ENCODE measurements around the gene BRMS1.
"Not testable (repeated sequence)": the region's sequence is repeated elsewhere in the genome, so short reads cannot be mapped to it uniquely, and the experiment has no call there.

BRMS1 gene

GRCh38 chr11:66362481-66363147, 17.7 kb upstream of the BRMS1 start:
- Histone ChIP-seq H3K27me3 (replicated peaks; ENCODE audit: control insufficient read depth, insufficient read depth, low read length) (no peaks in the 10 kb centered on the region), H3K36me3 (ENCODE audit: control insufficient read depth, insufficient read depth, low read length) (peaks cover 2% of the 10 kb centered on the region; the same call in 1 of the 2 replicates), H3K4me3 (replicated peaks; ENCODE audit: low read depth, low read length) (no peak overlapping the region)
- no peak for TF ChIP-seq CTCF (IDR thresholded peaks at IDR 0.05; ENCODE audit: insufficient read depth, low read length, poor library complexity, severe bottlenecking)
- DNase-seq (ENCODE audit: extremely low read depth, insufficient read length): no peak

GRCh38 chr11:66361502-66361941, 16.6 kb upstream of the BRMS1 start:
- H3K36me3 ChIP-seq (ENCODE audit: control insufficient read depth, insufficient read depth, low read length): no peaks in the 10 kb centered on the region; the same call in 1 of the 2 replicates
- no peaks in the 10 kb centered on the region for H3K27me3 ChIP-seq (replicated peaks; ENCODE audit: control insufficient read depth, insufficient read depth, low read length)
- H3K4me3 ChIP-seq (replicated peaks; ENCODE audit: low read depth, low read length): no peak overlapping the region
- no peak for DNase-seq (ENCODE audit: extremely low read depth, insufficient read length)
- no peak for TF ChIP-seq CTCF (IDR thresholded peaks at IDR 0.05; ENCODE audit: insufficient read depth, low read length, poor library complexity, severe bottlenecking)

GRCh38 chr11:66360406-66361073, 15.6 kb upstream of the BRMS1 start:
- TF ChIP-seq CTCF (IDR thresholded peaks at IDR 0.05; ENCODE audit: insufficient read depth, low read length, poor library complexity, severe bottlenecking): no peak
- H3K4me3 ChIP-seq (replicated peaks; ENCODE audit: low read depth, low read length): no peak overlapping the region
- H3K36me3 ChIP-seq (ENCODE audit: control insufficient read depth, insufficient read depth, low read length): no peaks in the 10 kb centered on the region
- DNase-seq (ENCODE audit: extremely low read depth, insufficient read length): no peak
- H3K27me3 ChIP-seq (replicated peaks; ENCODE audit: control insufficient read depth, insufficient read depth, low read length): no peaks in the 10 kb centered on the region

GRCh38 chr11:66359662-66360087, 14.8 kb upstream of the BRMS1 start:
- DNase-seq (ENCODE audit: extremely low read depth, insufficient read length): no peak

GRCh38 chr11:66350560-66351235, 5.8 kb upstream of the BRMS1 start:
- H3K4me3 ChIP-seq (replicated peaks; ENCODE audit: low read depth, low read length): not testable (repeated sequence)

More at GRCh38 chr11:66359662-66360087, 14.8 kb upstream of the BRMS1 start:
- no peak overlapping the region for H3K4me3 ChIP-seq (replicated peaks; ENCODE audit: low read depth, low read length)
- H3K27me3 ChIP-seq (replicated peaks; ENCODE audit: control insufficient read depth, insufficient read depth, low read length): no peaks in the 10 kb centered on the region
- no peak for TF ChIP-seq CTCF (IDR thresholded peaks at IDR 0.05; ENCODE audit: insufficient read depth, low read length, poor library complexity, severe bottlenecking)
- no peaks in the 10 kb centered on the region for H3K36me3 ChIP-seq (ENCODE audit: control insufficient read depth, insufficient read depth, low read length)

GRCh38 chr11:66349084-66349386, 4.1 kb upstream of the BRMS1 start:
- no peak for DNase-seq (ENCODE audit: extremely low read depth, insufficient read length)
- TF ChIP-seq CTCF (IDR thresholded peaks at IDR 0.05; ENCODE audit: insufficient read depth, low read length, poor library complexity, severe bottlenecking): no peak
- Histone ChIP-seq H3K36me3 (ENCODE audit: control insufficient read depth, insufficient read depth, low read length) (no peaks in the 10 kb centered on the region), H3K4me3 (replicated peaks; ENCODE audit: low read depth, low read length) (no peak overlapping the region), H3K27me3 (replicated peaks; ENCODE audit: control insufficient read depth, insufficient read depth, low read length) (no peaks in the 10 kb centered on the region)

More at GRCh38 chr11:66350560-66351235, 5.8 kb upstream of the BRMS1 start:
- H3K27me3 ChIP-seq (replicated peaks; ENCODE audit: control insufficient read depth, insufficient read depth, low read length); H3K36me3 ChIP-seq (ENCODE audit: control insufficient read depth, insufficient read depth, low read length); DNase-seq (ENCODE audit: extremely low read depth, insufficient read length): not testable (repeated sequence)
